Kidney (tissue), 14 donors: ENCODE results near the gene CASP9. TPM values are rescaled to one million over a fixed set of nuclear protein-coding genes. Genes with fewer than 3 reads are reported as not detected.
"Not testable (repeated sequence)": the region's sequence is repeated elsewhere in the genome, so short reads cannot be mapped to it uniquely, and the experiment has no call there.

Experiments used
- DNase-seq, 5 donors: peaks; one replicate each; pipeline ENCODE4 v3.0.0-alpha.2; 2013 to 2020
- FAIRE-seq: peaks from 2 replicates; lab custom pipeline; 2012; peaks lifted over from hg19 to GRCh38; lab: Jason Lieb, UNC
- H3K27ac ChIP-seq, 2 donors: one replicate each; pipeline ENCODE4 v1.7.0; 2013; ENCODE audit warnings: low read depth in 2 of 2, low read length in 2 of 2, inconsistent platforms in 1 of 2
- H3K27me3 ChIP-seq: one replicate; pipeline ENCODE4 v1.7.1; 2013; ENCODE audit warnings: low read length, inconsistent platforms; ENCODE audit not compliant: control insufficient read depth, insufficient read depth
- H3K36me3 ChIP-seq, 3 donors: one replicate each; pipeline versions ENCODE4 v1.7.0 to v1.7.1; 2013; ENCODE audit warnings: low read length in 3 of 3, control low read depth in 1 of 3, inconsistent platforms in 1 of 3; ENCODE audit not compliant: insufficient read depth in 3 of 3, control insufficient read depth in 2 of 3
- H3K4me1 ChIP-seq, 3 donors: one replicate each; pipeline versions ENCODE4 v1.7.0 to v1.7.1; 2013; ENCODE audit warnings: low read length in 3 of 3, inconsistent platforms in 1 of 3, low read depth in 1 of 3; ENCODE audit not compliant: control insufficient read depth in 2 of 3, insufficient read depth in 2 of 3
- H3K4me3 ChIP-seq, 3 donors: one replicate each; pipeline versions ENCODE4 v1.7.0 to v1.8.1; 2013; ENCODE audit warnings: low read length in 3 of 3, control low read depth in 1 of 3, inconsistent platforms in 1 of 3
- H3K9ac ChIP-seq, 3 donors: one replicate each; pipeline versions ENCODE4 v1.7.0 to v1.7.1; 2013; ENCODE audit warnings: low read length in 3 of 3, control low read depth in 1 of 3, inconsistent platforms in 1 of 3
- H3K9me3 ChIP-seq, 3 donors: one replicate each; pipeline versions ENCODE4 v1.7.0 to v1.7.1; 2013; ENCODE audit warnings: low read length in 3 of 3, control low read depth in 1 of 3, inconsistent platforms in 1 of 3; ENCODE audit not compliant: control insufficient read depth in 2 of 3, insufficient read depth in 1 of 3
- CTCF ChIP-seq: IDR thresholded peaks from 3 replicates; pipeline ENCODE4 v1.5.1; 2012; ENCODE audit warnings: mild to moderate bottlenecking, moderate library complexity, borderline replicate concordance; ENCODE audit not compliant: insufficient read depth; ENCODE audit errors: extremely low read depth
- intact Hi-C: fragments of 100-400 bp; cut with DNase I; formaldehyde crosslinking; loops from one replicate; pipeline ENCODE4 v1.11.1; 2022
- polyA plus RNA-seq: library from polyadenylated mRNA; stranded (reverse); fragments of 350-450 nt; fragmentation: Illumina TruSeq; extraction: RNeasy Lipid Tissue Mini Kit (QIAGEN cat#74804); gene quantifications from one replicate; pipeline ENCODE4 v1.2.3, GENCODE V29; 2014; ENCODE audit warnings: low read depth, low replicate concordance; ENCODE audit not compliant: insufficient read depth
- total RNA-seq: library from RNA; stranded (reverse); fragmentation: NEBNext Ultra II Directional; extraction: Animal tissue kit (Norgen Biotek cat#: 25700); gene quantifications from one replicate; pipeline ENCODE4 v1.2.1, GENCODE V29; 2021
- donor health status: control.
- donor health status: control.
- donor health status: control.
- donor health status: control.
- donor health status: control.
- donor health status: DM: yes; HTN: yes; CAD: no.
- donor health status: Normal renal cell carcinoma (clear cell type).

Gene CASP9
- total and polyA plus RNA-seq, 2 donors from 2014 or later, result 18.2 to 20.1 TPM

- no peaks in the 10 kb centered on the region for H3K27me3 ChIP-seq
- no peak overlapping the region for H3K27ac ChIP-seq
- H3K9ac ChIP-seq, result no peak overlapping the region
- no peaks in the 10 kb centered on the region for H3K4me1 ChIP-seq
- TF ChIP-seq CTCF, result no peak
- intact Hi-C loops, result no loop called here
- H3K9me3 ChIP-seq, result no peaks in the 10 kb centered on the region
- H3K36me3 ChIP-seq, result no peaks in the 10 kb centered on the region
- DNase-seq (no peak), FAIRE-seq (no peak)
- H3K4me3 ChIP-seq, result no peak overlapping the region
Observed at GRCh38 chr1:15460708-15461095, 63.3 kb downstream of the CASP9 start.

- Histone ChIP-seq H3K27me3 (no peaks in the 10 kb centered on the region), H3K9ac (no peak overlapping the region), H3K9me3 (no peaks in the 10 kb centered on the region), H3K27ac (no peak overlapping the region), H3K4me1 (no peaks in the 10 kb centered on the region), H3K36me3 (no peaks in the 10 kb centered on the region), H3K4me3 (no peak overlapping the region)
- intact Hi-C loops, result no loop called here
- FAIRE-seq, result no peak
- no peak for TF ChIP-seq CTCF
- DNase-seq, result no peak
Observed at GRCh38 chr1:15459771-15460707, 64.0 kb downstream of the CASP9 start.

GRCh38 chr1:15458388-15458787 lies 65.6 kb downstream of the CASP9 start:
- intact Hi-C loops, FAIRE-seq, H3K9ac ChIP-seq, H3K4me3 ChIP-seq, H3K27me3 ChIP-seq, H3K4me1 ChIP-seq, DNase-seq, H3K27ac ChIP-seq, H3K9me3 ChIP-seq, H3K36me3 ChIP-seq: not testable (repeated sequence)

- Histone ChIP-seq H3K36me3 (no peaks in the 10 kb centered on the region), H3K27ac (no peak overlapping the region), H3K4me3 (no peak overlapping the region), H3K27me3 (no peaks in the 10 kb centered on the region), H3K9ac (no peak overlapping the region), H3K9me3 (no peaks in the 10 kb centered on the region), H3K4me1 (no peaks in the 10 kb centered on the region)
- no peak for FAIRE-seq
- no peak for DNase-seq
- TF ChIP-seq CTCF, result no peak
- intact Hi-C loops, result no loop called here
Observed at GRCh38 chr1:15457585-15457984, 66.4 kb downstream of the CASP9 start.
